Activated naive CD8-positive, alpha-beta T cell treated with anti-CD3 and anti-CD28 coated beads for 36 hours (primary cell): Measurements from ENCODE around the gene RNASE11. TPM values are rescaled to one million over a fixed set of nuclear protein-coding genes. Genes with fewer than 3 reads are reported as not detected.

Experiments
- DNase-seq: peaks from one replicate; pipeline ENCODE4 v3.0.0; 2021
- H3K27ac Mint-ChIP-seq: one replicate; pipeline ENCODE4 v1.8.0; 2022; ENCODE audit warnings: mild to moderate bottlenecking, moderate library complexity, mixed read lengths
- H3K27me3 Mint-ChIP-seq: one replicate; pipeline ENCODE4 v1.8.0; 2022; ENCODE audit warnings: mild to moderate bottlenecking, mixed read lengths
- H3K36me3 Mint-ChIP-seq: one replicate; pipeline ENCODE4 v1.8.0; 2021; ENCODE audit warnings: mild to moderate bottlenecking, mixed read lengths
- H3K4me1 Mint-ChIP-seq: one replicate; pipeline ENCODE4 v1.8.0; 2021; ENCODE audit warnings: mixed read lengths
- H3K4me3 Mint-ChIP-seq: one replicate; pipeline ENCODE4 v1.8.0; 2022; ENCODE audit warnings: mild to moderate bottlenecking, moderate library complexity, mixed read lengths
- H3K9me3 Mint-ChIP-seq: one replicate; pipeline ENCODE4 v1.8.0; 2022; ENCODE audit warnings: mixed read lengths
- total RNA-seq, 2 experiments: library from RNA; stranded (reverse); gene quantifications; one replicate each; pipeline ENCODE4 v1.2.3, GENCODE V29; 2021

RNASE11 gene
- total RNA-seq, 2 experiments from 2014 or later = not detected

GRCh38 chr14:20548414-20549158 is 39.2 kb downstream of the RNASE11 start:
- Mint-ChIP-seq H3K27me3 (peaks cover 12% of the 10 kb centered on the region), H3K9me3 (no peaks in the 10 kb centered on the region), H3K27ac (no peak overlapping the region), H3K4me3 (no peak overlapping the region), H3K4me1 (no peaks in the 10 kb centered on the region), H3K36me3 (no peaks in the 10 kb centered on the region)
- DNase-seq = no peak

GRCh38 chr14:20546877-20547276 is 40.9 kb downstream of the RNASE11 start:
- H3K27ac Mint-ChIP-seq = no peak overlapping the region
- no peaks in the 10 kb centered on the region for H3K9me3 Mint-ChIP-seq
- no peak for DNase-seq
- H3K4me3 Mint-ChIP-seq = no peak overlapping the region
- H3K27me3 Mint-ChIP-seq = peaks cover 15% of the 10 kb centered on the region
- H3K36me3 Mint-ChIP-seq = no peaks in the 10 kb centered on the region
- no peaks in the 10 kb centered on the region for H3K4me1 Mint-ChIP-seq

GRCh38 chr14:20539906-20540305 is 47.9 kb downstream of the RNASE11 start:
- DNase-seq = no peak
- H3K4me3 Mint-ChIP-seq = no peak overlapping the region
- H3K9me3 Mint-ChIP-seq = no peaks in the 10 kb centered on the region
- H3K4me1 Mint-ChIP-seq = no peaks in the 10 kb centered on the region
- no peaks in the 10 kb centered on the region for H3K36me3 Mint-ChIP-seq
- no peak overlapping the region for H3K27ac Mint-ChIP-seq
- H3K27me3 Mint-ChIP-seq = peaks cover 15% of the 10 kb centered on the region

Other genes starting within 250 kb of the RNASE11 start
- gene PARP2, start 244.4 kb downstream of the RNASE11 start, total RNA-seq = 10 to 100 TPM; 42.9 to 46.5 TPM
- 10 to 100 TPM; 21.6 to 22.1 TPM for gene TEP1, start 174.5 kb downstream of the RNASE11 start, total RNA-seq
- gene KLHL33, start 151.8 kb downstream of the RNASE11 start, total RNA-seq = under 1 TPM; 0.50 to 0.68 TPM
- gene OSGEP, start 133.2 kb downstream of the RNASE11 start, total RNA-seq = 10 to 100 TPM; 59.0 to 59.2 TPM
- 100 to 1,000 TPM; 253 to 277 TPM for gene APEX1, start 132.8 kb downstream of the RNASE11 start, total RNA-seq
- 10 to 100 TPM; 27.6 to 28.7 TPM for gene PIP4P1, start 126.6 kb downstream of the RNASE11 start, total RNA-seq
- gene PNP, start 118.6 kb downstream of the RNASE11 start, total RNA-seq = 100 to 1,000 TPM; 227 to 230 TPM
- gene RNASE10, start 82.5 kb downstream of the RNASE11 start, total RNA-seq = under 1 TPM; 0.24 to 0.25 TPM
- not detected for gene RNASE9, start 27.0 kb downstream of the RNASE11 start, total RNA-seq
- gene RNASE12, start 3.4 kb upstream of the RNASE11 start, total RNA-seq = not detected
- not detected for gene OR6S1, start 53.7 kb upstream of the RNASE11 start, total RNA-seq
- gene RNASE4, start 96.6 kb upstream of the RNASE11 start, total RNA-seq = under 1 TPM; 0.35 to 0.68 TPM
- gene ANG, start 100.8 kb upstream of the RNASE11 start, total RNA-seq = 1 to 10 TPM; 1.1 to 1.3 TPM
- gene EDDM3A, start 157.9 kb upstream of the RNASE11 start, total RNA-seq = not detected
- not detected for gene EDDM3B, start 180.4 kb upstream of the RNASE11 start, total RNA-seq
- gene RNASE6, start 193.3 kb upstream of the RNASE11 start, total RNA-seq = under 1 TPM; 0.35 to 0.40 TPM
- not detected for gene RNASE1, start 214.8 kb upstream of the RNASE11 start, total RNA-seq